BLaER1 treated with 17β-estradiol and CSF1 and Interleukin-3, amounts not matched to agents 10 nM and 100 nM (cell line): ENCODE data around the gene VLDLR.

Experiments used
- H3K27ac ChIP-seq, 11 experiments: shearing (Covaris generic); formaldehyde crosslinking; 2 replicates each; pipeline ENCODE4 v1.8.1; 2022
- H3K27me3 ChIP-seq, 11 experiments: shearing (Covaris generic); formaldehyde crosslinking; 2 replicates each; pipeline ENCODE4 v1.8.1; 2022
- H3K36me3 ChIP-seq, 11 experiments: shearing (Covaris generic); formaldehyde crosslinking; 2 replicates each; pipeline ENCODE4 v1.8.1; 2022
- H3K4me1 ChIP-seq, 10 experiments: shearing (Covaris generic); formaldehyde crosslinking; 2 replicates each; pipeline ENCODE4 v1.8.1; 2022
- H3K4me2 ChIP-seq, 11 experiments: shearing (Covaris generic); formaldehyde crosslinking; 2 replicates each; pipeline ENCODE4 v1.8.1; 2022
- H3K4me3 ChIP-seq, 10 experiments: shearing (Covaris generic); formaldehyde crosslinking; 2 replicates each; pipeline ENCODE4 v1.8.1; 2022
- H3K9ac ChIP-seq, 11 experiments: shearing (Covaris generic); formaldehyde crosslinking; 2 replicates each; pipeline ENCODE4 v1.8.1; 2022
- H3K9me3 ChIP-seq, 11 experiments: shearing (Covaris generic); formaldehyde crosslinking; replicated peaks in 1 of 11; 2 replicates each; pipeline ENCODE4 v1.8.1; 2022
- H4K20me1 ChIP-seq, 11 experiments: shearing (Covaris generic); formaldehyde crosslinking; 2 replicates each; pipeline ENCODE4 v1.8.1; 2022
- Cebpa-rat ChIP-seq, 11 experiments: shearing (Covaris generic); IDR thresholded peaks; 2 replicates each; pipeline ENCODE4 v1.8.1; 2022

Gene VLDLR

DNA sequence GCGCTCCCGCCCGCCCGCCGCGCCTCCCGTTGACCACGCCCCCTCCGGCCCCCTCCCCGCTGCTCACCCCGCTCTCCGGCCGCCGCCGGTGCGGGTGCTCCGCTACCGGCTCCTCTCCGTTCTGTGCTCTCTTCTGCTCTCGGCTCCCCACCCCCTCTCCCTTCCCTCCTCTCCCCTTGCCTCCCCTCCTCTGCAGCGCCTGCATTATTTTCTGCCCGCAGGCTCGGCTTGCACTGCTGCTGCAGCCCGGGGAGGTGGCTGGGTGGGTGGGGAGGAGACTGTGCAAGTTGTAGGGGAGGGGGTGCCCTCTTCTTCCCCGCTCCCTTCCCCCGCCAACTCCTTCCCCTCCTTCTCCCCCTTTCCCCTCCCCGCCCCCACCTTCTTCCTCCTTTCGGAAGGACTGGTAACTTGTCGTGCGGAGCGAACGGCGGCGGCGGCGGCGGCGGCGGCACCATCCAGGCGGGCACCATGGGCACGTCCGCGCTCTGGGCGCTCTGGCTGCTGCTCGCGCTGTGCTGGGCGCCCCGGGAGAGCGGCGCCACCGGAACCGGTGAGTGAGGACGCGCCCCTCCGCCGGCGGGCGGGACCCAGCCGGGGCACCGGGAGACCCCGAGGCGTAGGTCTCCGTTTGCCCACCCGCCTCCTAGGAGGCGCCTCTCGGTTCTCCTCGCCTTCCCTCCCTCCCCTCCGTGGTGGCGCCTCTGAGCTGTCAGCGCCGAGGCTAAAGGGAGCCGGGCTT is at the start of gene VLDLR:
TSS of gene VLDLR (plus strand) at position 66 of the 739 bp plus-strand sequence. CDS start at position 469, 403 bp downstream.
- peak within 1 kb of the TSS; percentile 87 to 97 (median 92) for H3K9ac ChIP-seq
- H3K4me2 ChIP-seq: peak within 1 kb of the TSS; percentile 88 to 98 (median 95)
- H3K27ac ChIP-seq: peak within 1 kb of the TSS; percentile 67 to 94 (median 91)
- H3K4me1 ChIP-seq: peaks cover 24 to 43% (median 38%) of the 10 kb centered on the region in 10 experiments
- no peaks in the 10 kb centered on the region for H3K27me3 ChIP-seq
- no peak for TF ChIP-seq Cebpa-rat (IDR thresholded peaks at IDR 0.05)
- H3K36me3 ChIP-seq: peaks cover 0 to 29% (median 5%) of the 10 kb centered on the region in 11 experiments; a peak in 7 of 22 replicates
- H4K20me1 ChIP-seq: peaks cover 4 to 47% (median 17%) of the 10 kb centered on the region in 11 experiments; a peak in 15 of 22 replicates
- H3K9me3 ChIP-seq: no peaks in the 10 kb centered on the region
- peak within 1 kb of the TSS; percentile 80 to 93 (median 89) for H3K4me3 ChIP-seq

DNA sequence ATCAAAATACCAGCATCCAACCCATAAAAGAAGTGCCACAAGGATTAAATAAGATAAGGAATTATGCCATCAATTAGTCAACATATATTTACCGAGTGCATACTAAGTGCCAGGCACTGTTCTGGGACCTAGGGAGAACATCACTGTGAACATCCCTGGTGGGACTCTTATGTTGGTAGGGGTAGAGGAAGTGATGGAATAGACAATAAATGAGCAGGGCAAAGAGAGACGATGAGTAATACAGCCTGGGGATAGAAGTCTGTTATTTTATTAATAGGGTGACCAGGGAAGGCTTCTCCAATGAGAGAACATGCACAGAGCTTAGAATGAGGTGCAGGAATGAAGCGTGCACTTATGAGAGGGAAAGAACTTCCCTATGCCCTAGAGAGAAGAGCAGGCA is 47.4 kb upstream of the VLDLR start:
- no peak overlapping the region for H3K4me3 ChIP-seq
- H3K27me3 ChIP-seq: no peaks in the 10 kb centered on the region
- no peak for TF ChIP-seq Cebpa-rat (IDR thresholded peaks at IDR 0.05)
- no peak overlapping the region for H3K27ac ChIP-seq
- no peak overlapping the region for H3K9ac ChIP-seq
- H3K36me3 ChIP-seq: 0 out of 22 replicates have a peak, but pooled peaks cover 0 to 3% (median 0%) of the 10 kb centered on the region in 11 experiments
- H3K4me1 ChIP-seq: peaks cover 10 to 21% (median 15%) of the 10 kb centered on the region in 10 experiments
- H4K20me1 ChIP-seq: 0 out of 22 replicates have a peak, but pooled peaks cover 0 to 7% (median 0%) of the 10 kb centered on the region in 11 experiments
- peaks cover 0 to 6% (median 0%) of the 10 kb centered on the region in 11 experiments; a peak in 3 of 22 replicates for H3K9me3 ChIP-seq
- H3K4me2 ChIP-seq: no peak overlapping the region

GRCh38 chr9:2576631-2577030 is 45.0 kb upstream of the VLDLR start:
- no peaks in the 10 kb centered on the region for H3K27me3 ChIP-seq

GRCh38 chr9:2583308-2584013 is 38.1 kb upstream of the VLDLR start:
- peak overlapping the region in 2 of 11 experiments; percentile 6 to 28; a peak in 1 of 22 replicates for H3K27ac ChIP-seq
- no peak overlapping the region for H3K4me3 ChIP-seq
- H4K20me1 ChIP-seq: no peaks in the 10 kb centered on the region
- H3K4me2 ChIP-seq: peak overlapping the region; percentile 12 to 50 (median 26); a peak in 13 of 22 replicates
- H3K27me3 ChIP-seq: no peaks in the 10 kb centered on the region
- H3K9ac ChIP-seq: no peak overlapping the region
- no peak for TF ChIP-seq Cebpa-rat (IDR thresholded peaks at IDR 0.05)
- peaks cover 0 to 8% (median 0%) of the 10 kb centered on the region in 11 experiments; a peak in 5 of 22 replicates for H3K36me3 ChIP-seq
- peaks cover 49 to 62% (median 56%) of the 10 kb centered on the region in 11 experiments for H3K9me3 ChIP-seq
- H3K4me1 ChIP-seq: peaks cover 0 to 9% (median 8%) of the 10 kb centered on the region in 10 experiments; a peak in 15 of 20 replicates

More at GRCh38 chr9:2576631-2577030, 45.0 kb upstream of the VLDLR start:
- Histone ChIP-seq H3K4me3 (no peak overlapping the region), H3K9me3 (peaks cover 0 to 6% (median 0%) of the 10 kb centered on the region in 11 experiments; a peak in 4 of 22 replicates), H3K9ac (no peak overlapping the region), H3K36me3 (peaks cover 0 to 3% (median 0%) of the 10 kb centered on the region in 11 experiments; a peak in 1 of 22 replicates), H3K4me1 (peaks cover 0 to 7% (median 2%) of the 10 kb centered on the region in 10 experiments; a peak in 17 of 20 replicates), H3K27ac (no peak overlapping the region), H3K4me2 (no peak overlapping the region), H4K20me1 (no peaks in the 10 kb centered on the region)
- no peak for TF ChIP-seq Cebpa-rat (IDR thresholded peaks at IDR 0.05)

DNA sequence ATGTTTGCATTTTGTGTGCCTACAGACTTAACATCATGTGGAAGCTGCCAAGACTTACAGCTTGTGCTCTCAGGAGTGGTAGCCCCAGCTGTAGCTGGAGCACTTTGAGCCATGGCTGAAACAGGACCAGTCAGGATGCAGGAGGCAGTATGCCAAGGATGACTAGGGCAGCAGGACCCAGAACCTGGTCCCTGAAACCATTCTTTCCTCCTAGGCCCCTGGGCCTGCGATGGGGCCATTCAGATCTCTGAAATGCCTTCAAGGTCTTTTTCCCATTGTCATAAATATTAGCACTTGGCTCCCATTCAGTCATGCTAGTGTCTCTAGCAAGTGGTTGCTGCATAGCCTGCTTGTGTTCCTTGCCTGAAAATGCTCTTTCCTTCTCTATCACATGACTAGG is 29.6 kb upstream of the VLDLR start:
- H3K9me3 ChIP-seq: peaks cover 36 to 59% (median 47%) of the 10 kb centered on the region in 11 experiments

DNA sequence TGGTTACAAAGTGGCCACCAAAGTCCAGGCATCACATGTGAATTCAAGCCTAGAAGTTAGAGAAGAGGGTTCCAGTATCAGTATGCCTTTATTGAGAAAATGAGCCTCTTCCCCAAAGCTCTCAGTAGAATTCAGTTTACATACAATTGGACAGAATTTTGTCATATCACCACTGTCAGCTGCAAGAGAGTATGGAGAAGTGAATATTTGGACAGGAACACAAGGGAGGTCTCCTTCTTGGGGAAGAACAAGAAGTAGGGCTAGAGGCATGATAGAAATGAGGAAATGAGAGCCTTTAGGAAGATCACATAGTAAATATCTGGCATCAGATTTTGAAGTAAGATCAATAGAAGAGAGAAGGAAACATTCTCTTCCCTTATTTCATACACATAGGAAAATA is 27.8 kb upstream of the VLDLR start:
- H3K9me3 ChIP-seq: peaks cover 24 to 47% (median 32%) of the 10 kb centered on the region in 11 experiments
- no peak overlapping the region for H3K4me3 ChIP-seq
- H3K9ac ChIP-seq: no peak overlapping the region
- peaks cover 0 to 24% (median 0%) of the 10 kb centered on the region in 10 experiments; a peak in 7 of 20 replicates for H3K4me1 ChIP-seq
- H3K4me2 ChIP-seq: peak overlapping the region in 2 of 11 experiments; percentile 22 to 39; a peak in 3 of 22 replicates
- peaks cover 0 to 34% (median 22%) of the 10 kb centered on the region in 11 experiments; a peak in 16 of 22 replicates for H3K36me3 ChIP-seq
- no peak overlapping the region for H3K27ac ChIP-seq
- TF ChIP-seq Cebpa-rat (IDR thresholded peaks at IDR 0.05): no peak
- no peaks in the 10 kb centered on the region for H4K20me1 ChIP-seq
- no peaks in the 10 kb centered on the region for H3K27me3 ChIP-seq

More for the DNA sequence above, 29.6 kb upstream of the VLDLR start:
- Histone ChIP-seq H3K4me1 (peaks cover 0 to 17% (median 0%) of the 10 kb centered on the region in 10 experiments; a peak in 6 of 20 replicates), H3K9ac (no peak overlapping the region), H3K27ac (no peak overlapping the region), H3K36me3 (peaks cover 0 to 34% (median 22%) of the 10 kb centered on the region in 11 experiments; a peak in 16 of 22 replicates), H3K4me2 (no peak overlapping the region), H3K4me3 (no peak overlapping the region), H4K20me1 (no peaks in the 10 kb centered on the region), H3K27me3 (no peaks in the 10 kb centered on the region)
- no peak for TF ChIP-seq Cebpa-rat (IDR thresholded peaks at IDR 0.05)

DNA sequence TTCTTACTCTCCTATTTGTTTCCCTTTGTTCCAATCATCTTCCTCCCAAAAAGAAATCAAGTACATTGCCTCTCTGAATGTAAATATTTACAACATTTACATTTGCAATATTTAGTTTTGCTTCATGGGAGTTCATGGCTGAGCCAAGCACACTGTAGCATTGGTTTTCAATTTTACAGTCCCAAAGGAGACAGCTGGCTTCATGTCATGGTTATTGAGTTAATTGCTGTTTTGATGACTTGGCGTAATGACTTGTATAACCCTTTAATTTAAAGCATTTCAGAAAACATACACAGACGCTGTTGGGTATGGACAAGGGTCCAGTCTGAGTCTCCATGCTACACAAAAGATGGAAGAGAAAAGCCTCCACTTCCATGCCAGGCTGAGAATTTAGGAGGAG is 25.6 kb upstream of the VLDLR start:
- Histone ChIP-seq H3K4me2 (no peak overlapping the region), H3K27ac (no peak overlapping the region), H3K4me3 (no peak overlapping the region), H3K9ac (no peak overlapping the region), H4K20me1 (no peaks in the 10 kb centered on the region), H3K4me1 (peaks cover 0 to 25% (median 5%) of the 10 kb centered on the region in 10 experiments; a peak in 12 of 20 replicates), H3K9me3 (peaks cover 21 to 31% (median 28%) of the 10 kb centered on the region in 11 experiments), H3K36me3 (peaks cover 0 to 32% (median 22%) of the 10 kb centered on the region in 11 experiments; a peak in 16 of 22 replicates), H3K27me3 (no peaks in the 10 kb centered on the region)
- TF ChIP-seq Cebpa-rat (IDR thresholded peaks at IDR 0.05): no peak

- peaks cover 0 to 16% (median 10%) of the 10 kb centered on the region in 11 experiments; a peak in 15 of 22 replicates for H3K36me3 ChIP-seq
- no peaks in the 10 kb centered on the region for H3K27me3 ChIP-seq
- H4K20me1 ChIP-seq: no peaks in the 10 kb centered on the region
- H3K9ac ChIP-seq: no peak overlapping the region
- TF ChIP-seq Cebpa-rat (IDR thresholded peaks at IDR 0.05): no peak
- H3K9me3 ChIP-seq: peaks cover 6 to 16% (median 13%) of the 10 kb centered on the region in 11 experiments
- H3K27ac ChIP-seq: no peak overlapping the region
- no peak overlapping the region for H3K4me2 ChIP-seq
- peaks cover 13 to 33% (median 19%) of the 10 kb centered on the region in 10 experiments for H3K4me1 ChIP-seq
- no peak overlapping the region for H3K4me3 ChIP-seq
Measured at GRCh38 chr9:2597483-2597882, 24.1 kb upstream of the VLDLR start.
